Stomach smooth muscle (tissue), 2 donors: ENCODE measurements around the gene DNAJB6.
"Not testable (repeated sequence)": the region's sequence is repeated elsewhere in the genome, so short reads cannot be mapped to it uniquely, and the experiment has no call there.

Experiments used
- H3K27ac ChIP-seq: one replicate; pipeline ENCODE4 v1.7.0; 2013; ENCODE audit warnings: mild to moderate bottlenecking, low read length, inconsistent platforms
- H3K27me3 ChIP-seq, 2 donors: one replicate each; pipeline ENCODE4 v1.7.0; 2013; ENCODE audit warnings: low read length in 2 of 2; ENCODE audit not compliant: insufficient read depth in 2 of 2, control insufficient read depth in 1 of 2
- H3K36me3 ChIP-seq, 2 donors: one replicate each; pipeline ENCODE4 v1.7.0; 2013; ENCODE audit warnings: low read length in 2 of 2; ENCODE audit not compliant: control insufficient read depth in 2 of 2, insufficient read depth in 2 of 2
- H3K4me1 ChIP-seq: one replicate; pipeline ENCODE4 v1.7.0; 2013; ENCODE audit warnings: low read length; ENCODE audit not compliant: control insufficient read depth, insufficient read depth
- H3K4me3 ChIP-seq, 2 donors: one replicate each; pipeline ENCODE4 v1.7.0; 2013; ENCODE audit warnings: low read length in 2 of 2
- H3K9ac ChIP-seq, 2 donors: one replicate each; pipeline ENCODE4 v1.7.0; 2013; ENCODE audit warnings: low read length in 2 of 2, mild to moderate bottlenecking in 1 of 2
- H3K9me3 ChIP-seq, 2 donors: one replicate each; pipeline ENCODE4 v1.7.0; 2013; ENCODE audit warnings: low read length in 2 of 2; ENCODE audit not compliant: control insufficient read depth in 2 of 2
- donor health status: healthy.
- donor health status: Pancreatic carcinoma.

DNAJB6 gene

GRCh38 chr7:157446322-157446721, 109.5 kb downstream of the DNAJB6 start:
- Histone ChIP-seq H3K27me3 (no peaks in the 10 kb centered on the region), H3K27ac (no peak overlapping the region), H3K9ac (no peak overlapping the region), H3K36me3 (no peaks in the 10 kb centered on the region), H3K4me1 (no peaks in the 10 kb centered on the region), H3K9me3 (no peaks in the 10 kb centered on the region), H3K4me3 (no peak overlapping the region)

GRCh38 chr7:157454003-157454402, 117.2 kb downstream of the DNAJB6 start:
- not testable (repeated sequence) for H3K4me1 ChIP-seq, H3K4me3 ChIP-seq, H3K9me3 ChIP-seq, H3K27me3 ChIP-seq, H3K36me3 ChIP-seq, H3K27ac ChIP-seq, H3K9ac ChIP-seq

- no peaks in the 10 kb centered on the region for H3K36me3 ChIP-seq
- H3K4me1 ChIP-seq: no peaks in the 10 kb centered on the region
- no peak overlapping the region for H3K9ac ChIP-seq
- H3K27me3 ChIP-seq: peaks cover 2 to 6% of the 10 kb centered on the region in 2 donors
- no peak overlapping the region for H3K27ac ChIP-seq
- no peak overlapping the region for H3K4me3 ChIP-seq
- no peaks in the 10 kb centered on the region for H3K9me3 ChIP-seq
Measured at GRCh38 chr7:157457355-157458253, 120.8 kb downstream of the DNAJB6 start.

GRCh38 chr7:157458254-157458633, 121.4 kb downstream of the DNAJB6 start:
- Histone ChIP-seq H3K27ac (no peak overlapping the region), H3K4me1 (no peaks in the 10 kb centered on the region), H3K4me3 (no peak overlapping the region), H3K9ac (no peak overlapping the region), H3K27me3 (peaks cover 2 to 6% of the 10 kb centered on the region in 2 donors), H3K36me3 (no peaks in the 10 kb centered on the region), H3K9me3 (no peaks in the 10 kb centered on the region)

GRCh38 chr7:157459966-157460365, 123.2 kb downstream of the DNAJB6 start:
- Histone ChIP-seq H3K27ac (no peak overlapping the region), H3K9ac (no peak overlapping the region), H3K27me3 (peaks cover 8 to 12% of the 10 kb centered on the region in 2 donors), H3K9me3 (no peaks in the 10 kb centered on the region), H3K4me3 (no peak overlapping the region), H3K4me1 (no peaks in the 10 kb centered on the region), H3K36me3 (no peaks in the 10 kb centered on the region)

- H3K9ac ChIP-seq: no peak overlapping the region
- H3K27me3 ChIP-seq: peaks cover 14 to 19% of the 10 kb centered on the region in 2 donors
- peaks cover 3% of the 10 kb centered on the region for H3K4me1 ChIP-seq
- no peak overlapping the region for H3K27ac ChIP-seq
- no peaks in the 10 kb centered on the region for H3K9me3 ChIP-seq
- no peak overlapping the region for H3K4me3 ChIP-seq
- no peaks in the 10 kb centered on the region for H3K36me3 ChIP-seq
Measured at GRCh38 chr7:157460721-157461120, 123.9 kb downstream of the DNAJB6 start.

GRCh38 chr7:157461573-157462418, 125.0 kb downstream of the DNAJB6 start:
- H3K9ac ChIP-seq: no peak overlapping the region
- H3K36me3 ChIP-seq: no peaks in the 10 kb centered on the region
- H3K27ac ChIP-seq: no peak overlapping the region
- H3K4me3 ChIP-seq: no peak overlapping the region
- H3K9me3 ChIP-seq: no peaks in the 10 kb centered on the region
- peaks cover 18 to 27% of the 10 kb centered on the region in 2 donors for H3K27me3 ChIP-seq
- peaks cover 3% of the 10 kb centered on the region for H3K4me1 ChIP-seq

GRCh38 chr7:157462419-157462771, 125.6 kb downstream of the DNAJB6 start:
- no peak overlapping the region for H3K9ac ChIP-seq
- H3K36me3 ChIP-seq: no peaks in the 10 kb centered on the region
- no peak overlapping the region for H3K27ac ChIP-seq
- peaks cover 3% of the 10 kb centered on the region for H3K4me1 ChIP-seq
- peaks cover 22 to 33% of the 10 kb centered on the region in 2 donors for H3K27me3 ChIP-seq
- no peak overlapping the region for H3K4me3 ChIP-seq
- no peaks in the 10 kb centered on the region for H3K9me3 ChIP-seq

- Histone ChIP-seq H3K9me3 (no peaks in the 10 kb centered on the region), H3K27ac (no peak overlapping the region), H3K27me3 (peaks cover 20 to 37% of the 10 kb centered on the region in 2 donors), H3K4me3 (no peak overlapping the region), H3K4me1 (peaks cover 3% of the 10 kb centered on the region), H3K36me3 (no peaks in the 10 kb centered on the region), H3K9ac (no peak overlapping the region)
Measured at GRCh38 chr7:157462840-157463239, 126.0 kb downstream of the DNAJB6 start.

GRCh38 chr7:157463245-157463644, 126.4 kb downstream of the DNAJB6 start:
- Histone ChIP-seq H3K9me3 (no peaks in the 10 kb centered on the region), H3K27ac (no peak overlapping the region), H3K4me1 (peaks cover 3% of the 10 kb centered on the region), H3K36me3 (no peaks in the 10 kb centered on the region), H3K27me3 (peaks cover 16 to 39% of the 10 kb centered on the region in 2 donors), H3K4me3 (no peak overlapping the region), H3K9ac (no peak overlapping the region)
